Measurements from ENCODE around the gene ZNF407.

The ZNF407 gene

DNA sequence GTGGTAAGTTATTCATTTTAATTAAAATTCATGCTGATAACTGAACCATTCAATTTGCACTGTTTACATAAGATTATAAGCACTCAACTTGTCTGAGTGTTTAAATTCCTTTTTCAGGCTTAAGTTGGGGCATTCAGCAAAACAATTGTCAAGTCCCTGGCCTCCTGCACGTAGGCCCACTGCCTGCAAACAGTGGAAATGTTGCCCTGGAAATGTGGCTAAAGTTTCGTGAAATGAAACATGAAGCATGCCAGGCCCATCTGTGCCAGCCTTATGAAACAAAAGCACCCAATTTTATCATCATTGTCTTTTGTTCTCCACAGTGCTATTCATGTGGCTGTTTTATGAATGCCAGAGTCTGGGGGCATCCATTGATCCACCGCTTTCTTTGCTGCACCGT, 447.6 kb downstream of the ZNF407 start:
- TF ChIP-seq, protein P1, sequence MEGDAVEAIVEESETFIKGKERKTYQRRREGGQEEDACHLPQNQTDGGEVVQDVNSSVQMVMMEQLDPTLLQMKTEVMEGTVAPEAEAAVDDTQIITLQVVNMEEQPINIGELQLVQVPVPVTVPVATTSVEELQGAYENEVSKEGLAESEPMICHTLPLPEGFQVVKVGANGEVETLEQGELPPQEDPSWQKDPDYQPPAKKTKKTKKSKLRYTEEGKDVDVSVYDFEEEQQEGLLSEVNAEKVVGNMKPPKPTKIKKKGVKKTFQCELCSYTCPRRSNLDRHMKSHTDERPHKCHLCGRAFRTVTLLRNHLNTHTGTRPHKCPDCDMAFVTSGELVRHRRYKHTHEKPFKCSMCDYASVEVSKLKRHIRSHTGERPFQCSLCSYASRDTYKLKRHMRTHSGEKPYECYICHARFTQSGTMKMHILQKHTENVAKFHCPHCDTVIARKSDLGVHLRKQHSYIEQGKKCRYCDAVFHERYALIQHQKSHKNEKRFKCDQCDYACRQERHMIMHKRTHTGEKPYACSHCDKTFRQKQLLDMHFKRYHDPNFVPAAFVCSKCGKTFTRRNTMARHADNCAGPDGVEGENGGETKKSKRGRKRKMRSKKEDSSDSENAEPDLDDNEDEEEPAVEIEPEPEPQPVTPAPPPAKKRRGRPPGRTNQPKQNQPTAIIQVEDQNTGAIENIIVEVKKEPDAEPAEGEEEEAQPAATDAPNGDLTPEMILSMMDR (IDR thresholded peaks at IDR 0.05; ENCODE audit: control extremely low read depth, extremely low read depth, low read depth, missing control alignments), result no peak
- DNase-seq (ENCODE audit: extremely low spot score), result no peak
- POLR2A ChIA-PET, result no interaction called here
- CTCF ChIA-PET, result no interaction called here

DNA sequence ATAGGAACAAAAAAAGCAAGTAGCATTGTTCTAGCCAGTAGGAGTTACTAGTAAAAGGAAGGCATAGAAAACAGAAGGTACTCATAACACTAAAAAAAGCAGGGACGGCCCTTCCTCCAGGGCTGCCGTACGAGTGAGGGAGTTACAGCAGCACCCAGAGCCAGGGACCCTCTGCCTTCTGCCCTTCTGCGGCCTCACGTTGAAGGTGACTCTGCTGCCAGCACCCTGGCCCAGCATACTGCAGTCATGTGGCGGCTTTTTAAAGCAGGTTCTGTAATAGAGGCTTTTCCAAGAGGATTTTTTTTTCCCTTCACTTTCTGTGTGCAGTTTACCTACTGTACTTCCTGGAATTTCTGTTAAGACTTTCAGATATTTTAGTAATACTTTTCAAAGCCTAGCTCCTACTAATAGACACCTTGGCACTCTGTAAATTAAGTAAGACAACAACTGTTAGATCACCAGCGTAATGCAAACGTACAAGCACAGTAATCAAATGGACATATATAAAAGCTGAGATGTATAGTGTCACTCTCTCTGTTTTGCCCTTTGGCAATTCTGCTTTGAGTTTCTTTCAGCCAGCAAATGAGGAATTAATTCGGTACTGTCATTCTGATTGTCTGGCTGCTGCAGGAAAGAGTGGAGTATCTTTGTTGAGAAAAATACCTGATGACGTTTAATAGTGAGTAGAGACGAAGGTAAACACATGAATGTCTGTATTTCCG, 449.7 kb downstream of the ZNF407 start:
- TF ChIP-seq, protein P1 (IDR thresholded peaks at IDR 0.05; ENCODE audit: control extremely low read depth, extremely low read depth, low read depth, missing control alignments), result no peak
- ChIA-PET CTCF (interaction anchor here (1.6 kb wide), 1 partner anchor 10 kb away, joined by 3 read pairs; no protein-coding TSS in a partner anchor), POLR2A (no interaction called here)
- DNase-seq (ENCODE audit: extremely low spot score), result no peak

DNA sequence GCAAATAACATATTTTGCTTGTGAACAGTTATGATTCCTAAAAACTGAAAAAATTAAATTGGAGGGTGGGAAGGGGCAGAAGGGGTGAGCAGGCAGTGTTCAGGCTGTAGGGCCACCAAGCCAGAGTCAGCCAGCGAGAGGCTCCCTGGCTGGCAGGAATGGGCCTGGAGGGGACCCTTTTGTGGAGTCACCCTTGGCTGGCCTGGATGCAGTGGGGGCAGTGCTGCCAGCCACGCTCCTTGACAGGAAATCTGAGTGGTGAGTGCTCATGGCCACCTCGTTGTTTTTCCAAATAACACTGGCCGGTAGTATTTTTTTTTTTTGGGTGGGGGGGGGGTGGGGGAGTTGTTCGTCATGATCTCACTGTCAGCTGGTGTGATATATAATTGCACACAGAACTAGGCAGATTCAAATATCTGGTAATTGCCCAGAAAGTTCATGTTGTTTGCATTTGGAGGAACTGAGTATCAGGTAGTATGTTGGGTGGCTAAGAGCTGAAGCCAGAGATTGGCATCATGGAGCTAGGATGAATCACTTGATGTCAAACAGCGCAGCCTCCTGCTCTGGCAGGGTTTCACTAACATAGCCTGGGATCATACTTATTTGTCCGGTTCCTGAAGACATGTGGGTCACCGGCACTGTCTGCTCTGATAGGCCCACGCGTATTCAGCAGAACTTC, 451.2 kb downstream of the ZNF407 start:
- TF ChIP-seq, protein P1 (IDR thresholded peaks at IDR 0.05; ENCODE audit: control extremely low read depth, extremely low read depth, low read depth, missing control alignments), result no peak
- ChIA-PET POLR2A (no interaction called here), CTCF (no interaction called here)
- DNase-seq (ENCODE audit: extremely low spot score), result no peak

DNA sequence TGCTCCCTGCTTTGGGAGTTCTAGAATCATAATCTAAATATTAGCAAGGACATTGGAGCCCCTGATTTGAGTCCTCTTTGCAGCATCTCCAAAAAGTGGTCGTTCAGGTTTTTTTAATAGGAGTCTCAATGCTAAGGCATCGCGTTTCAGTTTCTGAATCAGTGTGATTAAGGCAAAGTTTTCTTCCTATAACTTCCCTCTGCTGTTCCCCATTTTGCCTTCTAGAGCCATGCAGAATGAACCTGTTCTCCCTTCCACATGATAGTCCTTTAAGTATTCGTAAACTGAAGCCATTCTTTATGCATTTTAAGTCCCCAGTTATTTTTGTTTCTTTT, 451.8 kb downstream of the ZNF407 start:
- TF ChIP-seq, protein P1 (IDR thresholded peaks at IDR 0.05; ENCODE audit: control extremely low read depth, extremely low read depth, low read depth, missing control alignments), result no peak
- POLR2A ChIA-PET, result no interaction called here
- DNase-seq (ENCODE audit: extremely low spot score), result no peak
- CTCF ChIA-PET, result no interaction called here

DNA sequence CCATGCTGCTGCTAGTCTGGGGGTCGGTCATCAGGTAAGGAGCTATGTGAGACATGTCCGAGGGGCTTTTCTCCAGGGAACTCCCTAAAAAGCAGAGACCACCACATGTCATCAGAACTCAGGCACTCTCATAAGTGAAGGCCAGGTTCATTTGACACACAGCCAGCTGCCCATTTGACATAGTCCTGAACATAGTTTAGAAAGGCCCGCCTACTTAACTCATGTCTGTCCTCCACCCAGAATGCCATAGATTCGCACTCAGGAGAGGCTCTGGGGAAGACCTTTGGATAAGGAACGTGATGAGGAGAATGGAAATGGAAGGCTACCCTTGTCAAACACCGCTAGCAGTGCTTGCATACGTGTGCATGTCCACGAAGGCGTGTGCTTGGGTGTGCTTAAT, 454.1 kb downstream of the ZNF407 start:
- TF ChIP-seq, protein P1 (IDR thresholded peaks at IDR 0.05; ENCODE audit: control extremely low read depth, extremely low read depth, low read depth, missing control alignments), result no peak
- POLR2A ChIA-PET, result no interaction called here
- CTCF ChIA-PET, result interaction anchor here (1.5 to 1.6 kb wide), 2 partner anchors 12 to 97 kb away, joined by 4 to 6 read pairs; no protein-coding TSS in a partner anchor
- no peak for DNase-seq (ENCODE audit: extremely low spot score)

DNA sequence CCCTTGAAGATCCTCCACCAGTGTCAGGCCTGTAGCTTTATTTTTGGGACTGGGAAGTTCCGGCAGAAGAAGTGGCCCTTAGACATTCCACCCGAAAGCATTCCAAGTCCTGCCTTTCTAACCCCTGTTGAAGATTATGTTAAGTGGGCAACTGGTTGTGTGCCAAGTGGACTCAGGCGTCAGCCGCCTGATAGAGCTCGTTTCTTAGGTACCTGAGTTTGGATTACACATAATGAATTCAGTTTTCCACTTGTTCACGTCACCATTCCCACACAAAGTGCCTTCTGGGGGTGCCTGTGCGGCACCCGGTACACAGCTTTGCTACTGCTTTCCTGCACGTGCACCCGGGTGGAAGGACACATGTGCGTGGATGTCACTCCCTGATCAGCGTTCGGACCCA, 454.8 kb downstream of the ZNF407 start:
- ChIA-PET CTCF (interaction anchor here (1.5 to 1.6 kb wide), 2 partner anchors 13 to 98 kb away, joined by 4 to 6 read pairs; no protein-coding TSS in a partner anchor), POLR2A (no interaction called here)
- TF ChIP-seq, protein P1 (IDR thresholded peaks at IDR 0.05; ENCODE audit: control extremely low read depth, extremely low read depth, low read depth, missing control alignments), result no peak
- DNase-seq (ENCODE audit: extremely low spot score), result no peak

Data from GM10248 (cell line).